Uterus (tissue), 4 donors: ENCODE measurements around the gene PIAS1. TPM values are rescaled to one million over a fixed set of nuclear protein-coding genes. Genes with fewer than 3 reads are reported as not detected.
A peak's percentile ranks its signal among the peaks of the same experiment; 100 is the strongest.
"Not testable (repeated sequence)": the region's sequence is repeated elsewhere in the genome, so short reads cannot be mapped to it uniquely, and the experiment has no call there.

Experiments
- DNase-seq, 2 donors: peaks; one replicate each; pipeline ENCODE4 v3.0.0-alpha.2; 2019 to 2020
- H3K27ac ChIP-seq, 2 donors: fragments of 200-600 bp; sonication (generic); 1 replicate in 1 of 2; 2 replicates in 1 of 2; pipeline ENCODE4 v1.5.1; 2016 to 2018
- H3K27me3 ChIP-seq, 2 donors: fragments of 200-600 bp; sonication (generic); one replicate each; pipeline ENCODE4 v1.5.1; 2018 to 2019; ENCODE audit warnings: control low read depth in 1 of 2
- H3K36me3 ChIP-seq, 2 donors: fragments of 200-600 bp; sonication (generic); one replicate each; pipeline ENCODE4 v1.5.1; 2019; ENCODE audit warnings: control low read depth in 1 of 2
- H3K4me1 ChIP-seq, 2 donors: fragments of 200-600 bp; sonication (generic); one replicate each; pipeline ENCODE4 v1.5.1; 2018 to 2019; ENCODE audit warnings: control low read depth in 1 of 2
- H3K4me3 ChIP-seq, 2 donors: fragments of 200-600 bp; sonication (generic); 1 replicate in 1 of 2; 2 replicates in 1 of 2; pipeline ENCODE4 v1.5.1; 2018 to 2019; ENCODE audit warnings: mild to moderate bottlenecking in 1 of 2
- H3K9me3 ChIP-seq, 2 donors: fragments of 200-600 bp; sonication (generic); one replicate each; pipeline ENCODE4 v1.5.1; 2019; ENCODE audit warnings: control low read depth in 1 of 2
- CTCF ChIP-seq, 4 experiments: fragments of 200-600 bp in 2 of 4; fragments of 450-650 bp in 2 of 4; sonication (generic) in 2 of 4; IDR thresholded peaks; one replicate each; pipeline ENCODE4 v1.5.1; 2016 to 2019; ENCODE audit warnings: antibody characterized with exemption in 4 of 4, mild to moderate bottlenecking in 2 of 4, moderate library complexity in 1 of 4
- POLR2A ChIP-seq, 2 donors: fragments of 450-650 bp; IDR thresholded peaks; one replicate each; pipeline ENCODE4 v1.6.1; 2016; ENCODE audit warnings: antibody characterized with exemption in 2 of 2, mild to moderate bottlenecking in 1 of 2, moderate library complexity in 1 of 2
- intact Hi-C: fragments of 100-400 bp; cut with DNase I; formaldehyde crosslinking; loops from one replicate; pipeline ENCODE4 v1.15.1; 2023; ENCODE audit warnings: low total_unique reads
- total RNA-seq, 4 donors: library from RNA; depleted of rRNA in 3 of 4; stranded (reverse); fragments of >200 nt in 3 of 4; gene quantifications; one replicate each; pipeline versions ENCODE4 v1.1.0 to v1.2.4, GENCODE V29; 2014 to 2023
- donor health status: DM: yes; HTN: yes; CAD: no.

Gene PIAS1
- total RNA-seq, 4 donors from 2014 or later, result 19.1 to 171 (median 95.9) TPM

GRCh38 chr15:68166847-68167246 lies 112.7 kb downstream of the PIAS1 start:
- Histone ChIP-seq H3K36me3 (no peaks in the 10 kb centered on the region), H3K27me3 (no peaks in the 10 kb centered on the region), H3K4me1 (no peaks in the 10 kb centered on the region), H3K4me3 (no peak overlapping the region), H3K9me3 (no peaks in the 10 kb centered on the region), H3K27ac (no peak overlapping the region)
- intact Hi-C loops, result no loop called here
- TF ChIP-seq CTCF (IDR thresholded peaks at IDR 0.05) (no peak), POLR2A (IDR thresholded peaks at IDR 0.05) (no peak)
- no peak for DNase-seq

- intact Hi-C loops, DNase-seq, H3K9me3 ChIP-seq, H3K36me3 ChIP-seq, H3K27ac ChIP-seq, H3K27me3 ChIP-seq, H3K4me3 ChIP-seq, H3K4me1 ChIP-seq: not testable (repeated sequence)
These were observed 117.9 kb downstream of the PIAS1 start for GRCh38 chr15:68172037-68172436.

- no peaks in the 10 kb centered on the region for H3K4me1 ChIP-seq
- H3K27ac ChIP-seq, result no peak overlapping the region
- intact Hi-C loops, result no loop called here
- H3K9me3 ChIP-seq, result no peaks in the 10 kb centered on the region
- no peaks in the 10 kb centered on the region for H3K27me3 ChIP-seq
- no peak for DNase-seq
- no peak overlapping the region for H3K4me3 ChIP-seq
- H3K36me3 ChIP-seq, result peaks cover 0 to 2% of the 10 kb centered on the region in 2 donors
- no peak for TF ChIP-seq POLR2A (IDR thresholded peaks at IDR 0.05)
- TF ChIP-seq CTCF (IDR thresholded peaks at IDR 0.05), result no peak
These were observed 119.0 kb downstream of the PIAS1 start for GRCh38 chr15:68173119-68173518.

- intact Hi-C loops, result no loop called here
- TF ChIP-seq CTCF (IDR thresholded peaks at IDR 0.05), result no peak
- no peak for TF ChIP-seq POLR2A (IDR thresholded peaks at IDR 0.05)
- H3K4me3 ChIP-seq, result no peak overlapping the region
- DNase-seq, result no peak
- no peaks in the 10 kb centered on the region for H3K27me3 ChIP-seq
- no peaks in the 10 kb centered on the region for H3K4me1 ChIP-seq
- H3K36me3 ChIP-seq, result peaks cover 0 to 2% of the 10 kb centered on the region in 2 donors
- no peaks in the 10 kb centered on the region for H3K9me3 ChIP-seq
- no peak overlapping the region for H3K27ac ChIP-seq
These were observed 121.4 kb downstream of the PIAS1 start for GRCh38 chr15:68175526-68175925.

GRCh38 chr15:68176601-68177000 lies 122.5 kb downstream of the PIAS1 start:
- intact Hi-C loops, result no loop called here
- Histone ChIP-seq H3K9me3 (no peaks in the 10 kb centered on the region), H3K4me1 (no peaks in the 10 kb centered on the region), H3K4me3 (no peak overlapping the region), H3K27ac (no peak overlapping the region), H3K36me3 (peaks cover 0 to 2% of the 10 kb centered on the region in 2 donors), H3K27me3 (no peaks in the 10 kb centered on the region)
- TF ChIP-seq CTCF (IDR thresholded peaks at IDR 0.05), result no peak
- no peak for DNase-seq

GRCh38 chr15:68177742-68178141 lies 123.6 kb downstream of the PIAS1 start:
- Histone ChIP-seq H3K4me1 (no peaks in the 10 kb centered on the region), H3K4me3 (no peak overlapping the region), H3K36me3 (peaks cover 0 to 2% of the 10 kb centered on the region in 2 donors), H3K9me3 (no peaks in the 10 kb centered on the region), H3K27me3 (no peaks in the 10 kb centered on the region), H3K27ac (peak overlapping the region in 1 of 2 donors; percentile 0)
- intact Hi-C loops, result no loop called here
- no peak for TF ChIP-seq CTCF (IDR thresholded peaks at IDR 0.05)
- TF ChIP-seq POLR2A (IDR thresholded peaks at IDR 0.05), result no peak
- DNase-seq, result no peak
